ENCODE results near the gene DNAJB4.
A peak's percentile ranks its signal among the peaks of the same experiment; 100 is the strongest.
"Not testable (repeated sequence)": the region's sequence is repeated elsewhere in the genome, so short reads cannot be mapped to it uniquely, and the experiment has no call there.

The DNAJB4 gene

DNA sequence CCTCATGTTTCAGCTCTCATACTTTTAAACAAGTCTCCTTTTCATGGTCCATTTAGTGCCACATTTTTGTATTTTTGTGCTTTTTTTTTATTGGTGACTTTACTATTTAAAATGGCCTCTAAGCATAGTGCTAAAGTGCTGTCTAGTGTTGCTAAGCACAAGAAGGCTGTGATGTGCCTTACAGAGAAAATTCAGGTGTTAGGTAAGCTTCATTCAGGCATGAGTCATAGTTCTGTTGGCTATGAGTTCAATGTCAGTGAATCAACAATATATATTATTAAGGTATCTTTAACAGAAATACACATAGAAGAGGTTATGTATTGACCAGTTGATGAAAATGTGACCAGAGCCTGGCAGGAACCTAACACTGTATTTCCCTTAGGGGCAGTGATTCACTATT lies 13.1 kb upstream of the DNAJB4 start:
- no peak for DNase-seq

DNA sequence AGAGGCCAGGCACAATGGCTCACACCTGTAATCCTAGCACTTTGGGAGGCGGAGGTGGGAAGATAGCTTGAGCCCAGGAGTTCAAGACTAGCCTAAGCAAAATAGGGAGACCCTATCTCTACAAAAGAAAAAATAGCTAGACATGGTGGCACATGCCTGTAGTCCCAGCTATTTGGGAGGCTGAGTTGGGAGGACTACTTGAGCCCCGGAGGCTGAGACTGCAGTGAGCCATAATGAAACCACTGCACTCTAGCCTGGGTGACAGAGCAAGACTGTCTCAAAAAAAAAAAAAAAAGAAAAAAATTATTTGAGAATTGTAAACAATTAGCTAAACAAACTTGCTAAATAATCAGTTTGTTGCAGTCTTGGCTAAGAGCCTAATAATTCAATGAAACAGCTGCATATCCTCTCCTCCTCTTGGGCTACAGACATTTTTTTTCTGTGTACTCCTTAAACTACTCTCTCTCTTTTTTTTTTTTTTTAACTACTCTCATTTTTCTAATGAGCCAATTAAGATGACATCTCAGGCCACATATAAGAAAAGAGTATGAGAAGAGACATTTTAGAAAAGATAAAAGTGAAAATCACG lies 10.5 kb upstream of the DNAJB4 start:
- DNase-seq = no peak

DNA sequence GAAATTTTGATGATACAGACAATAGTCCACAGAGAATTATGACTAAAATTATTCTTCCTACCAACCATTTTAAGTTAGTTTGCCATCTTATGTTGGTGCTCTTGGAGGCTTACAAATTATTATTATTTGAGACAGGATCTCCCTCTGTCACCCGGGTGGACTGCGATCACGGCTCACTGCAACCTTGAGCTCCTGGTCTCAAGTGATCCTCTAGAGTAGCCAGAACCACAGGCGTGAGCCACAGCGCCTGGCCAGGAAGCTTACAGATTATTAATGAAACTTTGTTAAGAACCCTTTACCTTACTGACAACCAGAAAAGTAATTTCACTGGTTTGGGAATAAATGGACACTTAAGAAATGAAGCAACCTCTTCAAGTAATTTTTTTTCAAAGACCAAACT lies 8.0 kb upstream of the DNAJB4 start:
- DNase-seq = no peak

GRCh38 chr1:78000536-78000935 lies 4.2 kb upstream of the DNAJB4 start:
- not testable (repeated sequence) for DNase-seq

DNA sequence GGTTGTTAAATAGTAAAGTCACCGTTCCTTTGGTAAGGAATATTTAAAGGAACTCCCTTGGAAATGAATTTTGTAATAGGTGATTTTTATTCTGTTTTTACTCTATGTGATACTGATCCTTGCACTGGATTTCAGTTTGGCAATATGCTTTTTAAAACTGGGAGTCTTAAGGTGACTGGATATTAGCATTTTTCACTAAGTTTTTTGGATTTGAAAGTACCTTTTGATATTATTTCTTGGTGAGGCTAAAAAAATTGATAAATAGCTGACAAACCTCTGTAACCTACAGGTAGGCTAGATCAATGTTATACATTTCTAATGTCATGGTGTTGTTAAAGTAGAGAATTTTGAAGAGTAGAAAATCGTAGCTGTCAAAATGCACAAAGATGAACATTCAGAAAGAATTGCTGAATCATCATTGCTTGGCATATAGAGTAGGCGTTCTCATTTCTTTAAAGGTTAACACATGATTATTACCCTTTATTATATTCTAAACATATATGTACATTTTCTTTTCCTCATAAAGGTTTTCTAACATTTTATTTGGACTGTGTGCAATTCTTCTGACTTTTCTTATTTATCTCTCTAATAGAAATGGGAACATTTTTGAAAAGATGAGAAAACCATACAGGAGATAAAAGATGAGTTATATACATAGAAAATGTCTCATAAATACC lies 1.5 kb upstream of the DNAJB4 start:
- no peak for DNase-seq

GRCh38 chr1:78003882-78004718 lies 639 bp upstream of the DNAJB4 start:
- peak; percentile 36 for DNase-seq

DNA sequence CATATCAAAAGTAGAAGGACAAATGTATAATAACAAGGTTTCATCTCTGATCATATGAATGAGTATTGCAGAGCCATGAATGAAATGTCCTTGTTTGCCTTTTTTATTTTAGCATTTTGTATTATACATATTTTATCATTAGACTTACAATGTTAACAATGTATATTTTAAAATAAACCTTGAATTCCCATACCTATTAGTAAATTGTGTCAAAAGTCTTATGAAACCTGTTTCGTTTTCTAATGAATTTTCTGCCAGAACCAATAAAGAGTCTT lies 646 bp downstream of the DNAJB4 start:
- no peak for DNase-seq

DNA sequence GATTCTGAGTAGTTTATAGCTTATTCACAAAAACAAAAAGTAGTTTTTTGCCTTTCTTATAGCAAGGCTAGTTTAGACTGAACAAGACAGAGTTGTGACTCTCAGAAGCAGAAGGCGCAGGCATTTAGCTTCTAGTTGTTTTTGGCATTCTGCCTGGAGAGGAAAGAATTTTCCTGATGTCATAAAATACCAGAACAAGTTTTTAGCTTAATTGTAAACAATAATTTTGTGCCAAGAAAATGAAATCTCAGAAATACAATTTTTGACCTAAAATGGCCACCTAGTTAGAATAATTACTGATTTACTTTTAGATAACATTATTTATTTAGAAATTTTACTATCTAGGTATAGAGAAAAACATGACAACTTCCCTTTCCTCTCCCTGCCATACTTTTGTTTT lies 1.0 kb downstream of the DNAJB4 start:
- DNase-seq = no peak

GRCh38 chr1:78006521-78006920 lies 1.8 kb downstream of the DNAJB4 start:
- DNase-seq = no peak

DNA sequence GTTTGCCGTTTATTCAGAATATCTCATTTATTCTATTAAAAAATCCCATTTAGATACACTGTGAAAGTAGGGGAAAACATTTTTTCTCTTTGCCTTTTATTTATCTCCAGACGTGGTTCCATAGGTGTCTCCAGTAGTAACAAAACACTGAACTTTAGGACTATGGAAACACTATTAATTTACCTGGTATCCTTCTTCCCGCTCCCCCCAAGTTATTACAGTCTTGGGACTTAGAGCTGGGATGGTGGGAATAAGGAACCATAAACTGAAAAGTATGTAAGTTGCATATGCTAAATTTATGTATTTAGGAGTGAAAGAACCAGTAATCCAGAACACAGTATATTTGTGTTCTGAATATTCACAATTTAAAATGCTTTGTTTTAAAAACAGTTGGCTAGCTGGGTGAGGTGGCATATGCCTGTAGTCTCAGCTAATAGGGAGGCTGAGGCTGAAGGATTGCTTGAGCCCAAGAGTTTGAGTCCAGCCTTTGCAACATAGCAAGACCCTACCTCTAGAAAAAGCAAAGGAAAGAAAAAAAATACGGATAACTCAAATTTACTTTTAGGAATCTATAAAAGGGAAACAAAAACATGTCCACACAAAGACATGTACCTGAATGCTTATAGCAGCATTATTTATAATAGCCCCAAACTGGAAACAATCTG lies 3.1 kb downstream of the DNAJB4 start:
- DNase-seq = no peak

- DNase-seq = no peak
Observed at GRCh38 chr1:78009276-78009675, 4.5 kb downstream of the DNAJB4 start.

DNA sequence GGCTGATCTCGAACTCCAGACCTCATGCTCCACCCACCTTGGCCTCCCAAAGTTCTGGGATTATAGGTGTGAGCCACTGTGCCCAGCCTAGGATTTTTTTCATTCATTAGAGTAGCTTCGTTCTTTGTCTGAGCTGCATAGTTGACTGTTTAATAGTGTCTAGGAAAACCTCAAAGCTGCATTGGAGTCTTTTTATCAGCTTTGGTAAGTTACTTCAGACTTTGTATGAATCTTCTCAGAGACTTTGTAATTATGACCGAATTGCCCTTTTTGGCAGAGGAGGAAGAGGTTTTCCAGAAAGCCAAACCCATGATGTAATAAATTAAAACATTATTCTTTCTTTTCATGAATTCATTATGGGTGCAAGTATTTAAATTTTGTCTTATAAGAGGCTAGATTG lies 5.1 kb downstream of the DNAJB4 start:
- no peak for DNase-seq

DNA sequence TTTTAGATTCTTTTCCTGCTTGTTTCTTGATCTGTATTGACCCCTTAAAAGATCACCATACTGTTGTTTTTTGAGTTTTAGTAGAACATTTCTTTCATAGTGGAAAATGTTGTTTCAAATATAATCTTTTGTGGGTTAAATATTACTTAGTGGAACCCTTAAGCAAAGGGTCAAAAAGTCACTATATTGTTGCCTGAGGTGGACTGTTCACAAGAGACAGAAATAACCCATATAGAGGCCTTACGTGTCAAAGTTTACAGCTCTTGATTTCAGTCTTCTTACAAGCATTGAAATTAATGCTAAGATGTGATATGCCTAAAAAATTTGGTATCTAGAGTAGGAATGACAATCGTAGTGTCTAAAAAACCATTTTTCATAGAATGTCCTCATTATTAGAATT lies 6.3 kb downstream of the DNAJB4 start:
- no peak for DNase-seq

- no peak for DNase-seq
Observed at GRCh38 chr1:78015148-78015547, 10.4 kb downstream of the DNAJB4 start.

GRCh38 chr1:78019024-78019423 lies 14.3 kb downstream of the DNAJB4 start:
- no peak for DNase-seq

DNA sequence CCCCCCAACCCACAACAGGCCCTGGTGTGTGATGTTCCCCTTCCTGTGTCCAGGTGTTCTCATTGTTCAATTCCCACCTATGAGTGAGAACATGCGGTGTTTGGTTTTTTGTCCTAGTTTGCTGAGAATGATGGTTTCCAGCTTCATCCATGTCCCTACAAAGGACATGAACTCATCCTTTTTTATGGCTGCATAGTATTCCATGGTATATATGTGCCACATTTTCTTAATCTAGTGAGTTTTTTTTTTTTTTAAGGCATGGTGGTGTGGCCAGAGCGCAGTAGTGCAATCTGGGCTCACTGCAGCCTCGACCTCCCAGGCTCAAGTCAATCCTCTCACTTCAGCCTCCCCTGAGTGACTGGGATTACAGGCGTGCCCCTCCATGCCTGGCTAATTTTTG lies 16.4 kb downstream of the DNAJB4 start:
- DNase-seq = not testable (repeated sequence)

- no peak for DNase-seq
Observed at GRCh38 chr1:78029793-78030192, 25.1 kb downstream of the DNAJB4 start.

DNA sequence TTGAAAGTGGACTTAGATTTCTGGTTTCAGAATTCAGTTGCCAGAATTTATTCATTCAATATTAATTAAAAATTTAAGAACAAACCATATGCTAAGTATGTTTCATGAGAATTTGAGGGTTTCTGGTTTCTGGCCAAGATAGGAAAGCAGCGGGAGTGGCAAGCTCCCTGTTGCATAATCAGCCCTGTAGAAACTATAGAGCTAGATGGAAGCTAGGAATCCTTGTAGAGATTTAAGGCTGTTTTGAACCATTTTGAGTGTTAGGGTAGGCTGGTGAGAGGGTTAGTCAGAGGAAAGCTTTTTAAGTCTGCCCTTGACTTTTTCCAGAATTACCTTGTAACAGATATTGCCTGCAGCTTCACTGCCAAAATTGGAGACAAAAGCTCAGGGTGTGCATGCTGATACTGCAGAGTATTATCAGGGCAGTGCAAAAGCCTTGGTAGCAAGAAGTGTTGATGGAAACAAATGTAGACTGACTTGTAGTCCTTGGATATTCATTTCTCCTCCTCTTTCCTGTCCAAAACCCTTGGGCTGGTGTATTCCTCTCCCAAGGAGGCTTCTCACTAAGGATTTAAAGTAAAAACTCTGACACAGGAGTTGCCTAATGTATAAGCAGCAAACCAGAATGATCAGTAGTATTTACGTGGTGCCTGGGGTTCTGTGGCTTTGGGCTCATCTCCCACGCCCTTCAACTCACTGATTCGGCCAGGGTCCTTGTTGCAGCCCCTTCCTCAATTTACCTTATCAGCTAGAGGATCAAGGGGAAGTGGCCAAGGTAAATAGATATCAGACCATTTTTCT lies 28.5 kb downstream of the DNAJB4 start:
- no peak for DNase-seq

DNA sequence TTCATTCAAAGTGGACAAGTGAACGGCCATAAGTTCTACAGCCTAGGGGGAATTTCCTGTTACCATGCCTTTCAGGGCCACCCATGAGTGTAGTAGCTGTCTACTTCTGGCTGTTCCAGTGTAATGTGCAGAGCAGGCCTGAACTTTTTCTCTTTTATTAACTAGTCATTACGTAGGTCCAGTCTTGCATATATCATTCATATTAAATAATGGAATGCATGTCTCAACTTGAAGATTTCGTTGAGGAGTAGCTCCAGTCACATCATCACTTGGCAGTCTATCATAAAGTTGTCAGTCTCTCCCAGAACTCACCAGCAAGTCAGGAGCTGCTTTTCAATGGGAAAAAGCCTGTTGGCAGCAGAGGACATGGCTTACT lies 29.0 kb downstream of the DNAJB4 start:
- DNase-seq = no peak

DNA sequence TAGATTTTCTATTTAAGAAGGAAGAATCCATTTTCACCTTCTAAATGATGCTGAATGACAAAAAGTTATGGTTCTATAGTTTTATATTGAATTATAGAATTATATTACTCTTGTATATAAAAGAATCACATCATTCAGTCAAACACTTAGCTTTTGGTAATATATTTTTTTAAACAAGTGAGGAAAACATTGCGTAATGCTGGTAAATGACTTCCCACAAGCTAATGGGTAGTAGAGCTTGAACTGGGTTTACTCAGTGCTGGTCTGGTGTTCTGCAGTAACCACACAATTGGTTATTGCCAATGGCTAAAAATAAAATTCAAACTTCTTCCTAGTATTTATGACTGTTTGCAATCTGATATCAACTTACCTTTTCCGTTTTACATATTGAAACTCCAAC lies 30.4 kb downstream of the DNAJB4 start:
- DNase-seq = no peak

- no peak for DNase-seq
Observed at GRCh38 chr1:78036450-78036849, 31.7 kb downstream of the DNAJB4 start.

- DNase-seq = no peak
Observed at GRCh38 chr1:78038071-78038470, 33.3 kb downstream of the DNAJB4 start.

DNA sequence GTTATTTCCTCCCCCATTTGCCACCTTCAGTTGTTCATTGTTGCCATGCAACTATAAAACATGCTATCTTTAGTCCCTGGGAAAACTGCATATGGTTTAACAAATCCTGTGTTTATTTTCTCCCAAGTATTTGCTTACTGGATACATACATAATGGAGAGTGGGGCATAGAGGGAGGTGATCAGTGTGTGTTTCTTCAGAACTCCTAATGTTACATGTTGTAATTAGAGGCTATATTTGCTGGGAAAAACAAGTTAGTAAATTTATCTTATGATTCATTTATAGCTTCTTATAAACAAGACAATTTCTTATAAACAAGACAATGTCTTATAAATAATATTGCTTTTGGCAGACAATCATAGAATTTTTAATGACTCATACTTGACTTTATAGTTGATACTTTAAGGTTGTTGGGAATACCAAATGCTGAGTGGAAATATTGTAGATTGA lies 33.8 kb downstream of the DNAJB4 start:
- DNase-seq = peak; percentile 77

Data from DMS153 (cell line).